Eye (tissue), 1 donor: ENCODE measurements around the gene SRRT.
"Not testable (repeated sequence)": the region's sequence is repeated elsewhere in the genome, so short reads cannot be mapped to it uniquely, and the experiment has no call there.

Source experiments
- DNase-seq: peaks from one replicate; pipeline ENCODE4 v3.0.0-alpha.2; 2015

The SRRT gene

GRCh38 chr7:100874577-100875355 lies at the start of gene SRRT:
SRRT (plus strand) TSS chr7:100875103; CDS start chr7:100875591, 488 bp downstream.
- peak; percentile 100 for DNase-seq

- peak; percentile 44 for DNase-seq
Observed at GRCh38 chr7:100825215-100825671, 49.7 kb upstream of the SRRT start.

- DNase-seq, result peak; percentile 58
Observed at GRCh38 chr7:100825751-100826513, 49.0 kb upstream of the SRRT start.

- peak; percentile 67 for DNase-seq
Observed at GRCh38 chr7:100826514-100827329, 48.2 kb upstream of the SRRT start.

GRCh38 chr7:100827330-100828226 lies 47.3 kb upstream of the SRRT start, which contains the start of gene EPHB4:
EPHB4 (minus strand) TSS chr7:100827523; CDS start chr7:100827030, 493 bp downstream.
- peak; percentile 96 for DNase-seq

GRCh38 chr7:100829150-100829716 lies 45.7 kb upstream of the SRRT start:
- DNase-seq, result no peak

- no peak for DNase-seq
Observed at GRCh38 chr7:100830396-100830795, 44.5 kb upstream of the SRRT start.

- no peak for DNase-seq
Observed at GRCh38 chr7:100832281-100832633, 42.6 kb upstream of the SRRT start.

- DNase-seq, result peak; percentile 71
Observed at GRCh38 chr7:100835903-100836811, 38.7 kb upstream of the SRRT start.

GRCh38 chr7:100836812-100837098 lies 38.1 kb upstream of the SRRT start:
- no peak for DNase-seq

- DNase-seq, result peak; percentile 96
Observed at GRCh38 chr7:100837099-100837836, 37.6 kb upstream of the SRRT start.

GRCh38 chr7:100839361-100839760 lies 35.5 kb upstream of the SRRT start:
- DNase-seq, result no peak

GRCh38 chr7:100840470-100841100 lies 34.3 kb upstream of the SRRT start:
- peak; percentile 16 for DNase-seq

- DNase-seq, result no peak
Observed at GRCh38 chr7:100847360-100847759, 27.5 kb upstream of the SRRT start.

GRCh38 chr7:100852048-100852872 lies 22.6 kb upstream of the SRRT start, which contains the start of gene SLC12A9:
SLC12A9 (plus strand) TSS chr7:100852713; CDS start chr7:100854198, 1,485 bp downstream.
- DNase-seq, result peak; percentile 96

GRCh38 chr7:100854146-100854895 lies 20.6 kb upstream of the SRRT start:
- no peak for DNase-seq

- not testable (repeated sequence) for DNase-seq
Observed at GRCh38 chr7:100854899-100855298, 20.0 kb upstream of the SRRT start.

GRCh38 chr7:100855515-100855914 lies 19.4 kb upstream of the SRRT start:
- no peak for DNase-seq
